ENCODE results near the gene DAAM1. TPM values are rescaled to one million over a fixed set of nuclear protein-coding genes. Genes with fewer than 3 reads are reported as not detected.

Gene DAAM1
- total and polyA plus RNA-seq, 2 donors (not counting 1 experiment from before 2014, with no cell fraction given) = 11.2 to 34.3 TPM

DNA sequence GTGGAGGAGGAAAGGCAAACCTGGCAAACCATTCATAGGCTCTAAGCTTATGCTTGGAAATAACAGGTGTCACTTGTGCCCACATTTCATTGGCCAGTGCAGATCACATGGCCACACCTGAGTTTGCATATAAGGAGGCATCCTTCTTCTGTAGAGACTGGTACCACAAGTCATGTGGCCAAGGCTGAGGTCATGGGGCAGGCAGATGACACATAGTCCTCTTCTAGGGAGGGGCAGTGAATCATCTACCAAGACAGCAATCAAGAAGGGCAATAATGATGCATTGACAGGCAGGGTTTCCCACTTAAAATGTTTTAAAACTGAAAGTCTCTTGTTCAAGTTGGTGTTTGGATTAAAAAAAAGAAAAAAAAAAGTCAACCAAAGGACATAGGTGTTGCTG, 77.3 kb downstream of the DAAM1 start:
- H3K27me3 Mint-ChIP-seq = no peaks in the 10 kb centered on the region
- no peak overlapping the region for H2AFZ ChIP-seq (ENCODE audit: insufficient read depth, low read depth, low read length, poor library complexity, severe bottlenecking)
- intact Hi-C loops (cut with micrococcal nuclease) = no loop called here
- H3K4me1 ChIP-seq (ENCODE audit: control insufficient read depth in 2 of 2, insufficient read depth in 2 of 2, low read length in 2 of 2) = no peaks in the 10 kb centered on the region
- DNase-seq (no peak), ATAC-seq (ENCODE audit: low read depth) (no peak)
- no peak overlapping the region for H3K27ac Mint-ChIP-seq
- H3K9me3 ChIP-seq (ENCODE audit: control extremely low read depth in 1 of 3, control insufficient read depth in 2 of 3, insufficient read depth in 1 of 3, low read length in 2 of 3) = no peaks in the 10 kb centered on the region
- no peak overlapping the region for H3K4me3 ChIP-seq (ENCODE audit: control extremely low read depth in 1 of 5, extremely low read depth in 1 of 5, insufficient read depth in 1 of 5, low read depth in 2 of 5, low read length in 4 of 5)
- H3K4me1 Mint-ChIP-seq = peaks cover 7% of the 10 kb centered on the region
- H3K4me3 Mint-ChIP-seq = no peak overlapping the region
- no peaks in the 10 kb centered on the region for H3K27me3 ChIP-seq (replicated peaks in 1 of 4; ENCODE audit: control extremely low read depth in 1 of 4, control insufficient read depth in 3 of 4, insufficient read depth in 4 of 4, low read length in 3 of 4)
- no peak overlapping the region for H3K4me2 ChIP-seq (replicated peaks; ENCODE audit: low read depth, low read length, poor library complexity, severe bottlenecking)
- ChIA-PET POLR2A (no interaction called here), CTCF (interaction anchor here (0.6 kb wide), 1 partner anchor 306 kb away, joined by 3 read pairs; no protein-coding TSS in a partner anchor)
- no peak overlapping the region for H3K9ac ChIP-seq (ENCODE audit: low read length)
- H4K20me1 ChIP-seq (ENCODE audit: control insufficient read depth, insufficient read depth, low read length, poor library complexity, severe bottlenecking) = no peaks in the 10 kb centered on the region
- no peak overlapping the region for H3K27ac ChIP-seq (ENCODE audit: low read length in 2 of 2)
- peaks cover 0 to 5% of the 10 kb centered on the region in 2 experiments for H3K36me3 ChIP-seq (replicated peaks in 1 of 2; ENCODE audit: control extremely low read depth in 1 of 2, control insufficient read depth in 1 of 2, extremely low read depth in 1 of 2, insufficient read depth in 2 of 2, low read length in 1 of 2)
- no peaks in the 10 kb centered on the region for H3K9me3 Mint-ChIP-seq (ENCODE audit: insufficient read depth)
- no peak for TF ChIP-seq EZH2 (IDR thresholded peaks at IDR 0.05; ENCODE audit: borderline replicate concordance, insufficient read depth, low read depth, low read length, poor library complexity, severe bottlenecking)
- TF ChIP-seq, protein P1, sequence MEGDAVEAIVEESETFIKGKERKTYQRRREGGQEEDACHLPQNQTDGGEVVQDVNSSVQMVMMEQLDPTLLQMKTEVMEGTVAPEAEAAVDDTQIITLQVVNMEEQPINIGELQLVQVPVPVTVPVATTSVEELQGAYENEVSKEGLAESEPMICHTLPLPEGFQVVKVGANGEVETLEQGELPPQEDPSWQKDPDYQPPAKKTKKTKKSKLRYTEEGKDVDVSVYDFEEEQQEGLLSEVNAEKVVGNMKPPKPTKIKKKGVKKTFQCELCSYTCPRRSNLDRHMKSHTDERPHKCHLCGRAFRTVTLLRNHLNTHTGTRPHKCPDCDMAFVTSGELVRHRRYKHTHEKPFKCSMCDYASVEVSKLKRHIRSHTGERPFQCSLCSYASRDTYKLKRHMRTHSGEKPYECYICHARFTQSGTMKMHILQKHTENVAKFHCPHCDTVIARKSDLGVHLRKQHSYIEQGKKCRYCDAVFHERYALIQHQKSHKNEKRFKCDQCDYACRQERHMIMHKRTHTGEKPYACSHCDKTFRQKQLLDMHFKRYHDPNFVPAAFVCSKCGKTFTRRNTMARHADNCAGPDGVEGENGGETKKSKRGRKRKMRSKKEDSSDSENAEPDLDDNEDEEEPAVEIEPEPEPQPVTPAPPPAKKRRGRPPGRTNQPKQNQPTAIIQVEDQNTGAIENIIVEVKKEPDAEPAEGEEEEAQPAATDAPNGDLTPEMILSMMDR (IDR thresholded peaks at IDR 0.05) = no peak
- no peaks in the 10 kb centered on the region for H3K79me2 ChIP-seq (ENCODE audit: control insufficient read depth, insufficient read depth, low read length)

DNA sequence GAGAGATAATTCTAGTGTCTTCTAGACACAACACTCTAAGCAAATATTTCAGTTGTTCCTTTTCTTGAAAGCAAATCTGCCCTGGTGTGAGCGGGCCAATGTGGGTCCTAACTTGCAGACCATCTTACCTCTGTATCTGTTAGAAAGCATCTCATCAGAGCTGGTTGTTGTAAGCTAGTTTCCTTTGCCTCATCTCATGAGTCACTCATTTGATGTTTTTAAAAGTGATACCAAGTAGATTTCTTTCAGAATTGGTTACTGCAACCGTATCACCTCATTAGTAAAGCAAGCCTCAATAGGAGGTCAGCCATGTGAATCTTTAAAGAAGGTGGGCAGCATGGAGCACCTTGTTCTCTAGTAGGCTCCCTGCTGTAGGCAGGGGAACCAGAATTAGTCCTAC, 78.6 kb downstream of the DAAM1 start:
- H3K27me3 ChIP-seq (replicated peaks in 1 of 4; ENCODE audit: control extremely low read depth in 1 of 4, control insufficient read depth in 3 of 4, insufficient read depth in 4 of 4, low read length in 3 of 4) = no peaks in the 10 kb centered on the region
- CTCF ChIA-PET = no interaction called here
- no peaks in the 10 kb centered on the region for H3K4me1 ChIP-seq (ENCODE audit: control insufficient read depth in 2 of 2, insufficient read depth in 2 of 2, low read length in 2 of 2)
- H3K4me2 ChIP-seq (replicated peaks; ENCODE audit: low read depth, low read length, poor library complexity, severe bottlenecking) = no peak overlapping the region
- H3K9ac ChIP-seq (ENCODE audit: low read length) = no peak overlapping the region
- H3K27ac ChIP-seq (ENCODE audit: low read length in 2 of 2) = no peak overlapping the region
- no peak overlapping the region for H2AFZ ChIP-seq (ENCODE audit: insufficient read depth, low read depth, low read length, poor library complexity, severe bottlenecking)
- Mint-ChIP-seq H3K27ac (no peak overlapping the region), H3K9me3 (ENCODE audit: insufficient read depth) (no peaks in the 10 kb centered on the region), H3K4me3 (no peak overlapping the region), H3K4me1 (peaks cover 7% of the 10 kb centered on the region), H3K27me3 (no peaks in the 10 kb centered on the region)
- no peaks in the 10 kb centered on the region for H3K9me3 ChIP-seq (ENCODE audit: control extremely low read depth in 1 of 3, control insufficient read depth in 2 of 3, insufficient read depth in 1 of 3, low read length in 2 of 3)
- intact Hi-C loops (cut with micrococcal nuclease) = no loop called here
- no CpG with 5 or more reads among the region's 2 CpGs for WGBS (ENCODE audit: insufficient coverage)
- no peak overlapping the region for H3K4me3 ChIP-seq (ENCODE audit: control extremely low read depth in 1 of 5, extremely low read depth in 1 of 5, insufficient read depth in 1 of 5, low read depth in 2 of 5, low read length in 4 of 5)
- TF ChIP-seq, protein P1 (IDR thresholded peaks at IDR 0.05) = no peak
- TF ChIP-seq EZH2 (IDR thresholded peaks at IDR 0.05; ENCODE audit: borderline replicate concordance, insufficient read depth, low read depth, low read length, poor library complexity, severe bottlenecking) = no peak
- ATAC-seq (ENCODE audit: low read depth) (no peak), DNase-seq (no peak)
- no peaks in the 10 kb centered on the region for H3K79me2 ChIP-seq (ENCODE audit: control insufficient read depth, insufficient read depth, low read length)
- H3K36me3 ChIP-seq (replicated peaks in 1 of 2; ENCODE audit: control extremely low read depth in 1 of 2, control insufficient read depth in 1 of 2, extremely low read depth in 1 of 2, insufficient read depth in 2 of 2, low read length in 1 of 2) = peaks cover 0 to 5% of the 10 kb centered on the region in 2 experiments
- POLR2A ChIA-PET = no interaction called here
- H4K20me1 ChIP-seq (ENCODE audit: control insufficient read depth, insufficient read depth, low read length, poor library complexity, severe bottlenecking) = no peaks in the 10 kb centered on the region
